WTC11 (cell line): ENCODE data around the gene GUCY1A2. TPM values are rescaled to one million over a fixed set of nuclear protein-coding genes. Genes with fewer than 3 reads are reported as not detected.

Experiments used
- ATAC-seq: fragments of 200-7000 bp; cut with Tn5 transposase; 2 replicates; pipeline ENCODE4 v1.10.0; 2021; ENCODE audit warnings: mild to moderate bottlenecking, moderate library complexity
- CTCF ChIA-PET: fragments of 300-600 bp; sonication (Branson Sonifier 250); formaldehyde crosslinking; loops from one replicate; lab custom pipeline; 2021; ENCODE audit warnings: antibody characterized with exemption; lab: Charles Lee
- POLR2A ChIA-PET: fragments of 350-600 bp; sonication (Branson Sonifier 250); formaldehyde crosslinking; loops from one replicate; lab custom pipeline; 2021; ENCODE audit warnings: antibody characterized with exemption; lab: Charles Lee
- DNase-seq: peaks from one replicate; pipeline ENCODE4 v3.0.0; 2021; ENCODE audit warnings: low spot score
- H3K27ac Mint-ChIP-seq: 2 replicates; pipeline ENCODE4 v1.8.0; 2021; ENCODE audit warnings: mixed read lengths
- H3K27me3 Mint-ChIP-seq: 2 replicates; pipeline ENCODE4 v1.8.0; 2021; ENCODE audit warnings: low read depth, mild to moderate bottlenecking, moderate library complexity, mixed read lengths
- H3K36me3 Mint-ChIP-seq: 2 replicates; pipeline ENCODE4 v1.8.0; 2021; ENCODE audit warnings: mixed read lengths
- H3K4me1 Mint-ChIP-seq: 2 replicates; pipeline ENCODE4 v1.8.0; 2022; ENCODE audit warnings: mixed read lengths
- H3K4me3 Mint-ChIP-seq: 2 replicates; pipeline ENCODE4 v1.8.0; 2021; ENCODE audit warnings: mild to moderate bottlenecking, moderate library complexity, mixed read lengths
- H3K9me3 Mint-ChIP-seq: 2 replicates; pipeline ENCODE4 v1.8.0; 2021; ENCODE audit warnings: mixed read lengths
- CREB1 ChIP-seq: sonication (generic); formaldehyde crosslinking; IDR thresholded peaks from 2 replicates; pipeline ENCODE4 v1.8.0; 2023; ENCODE audit warnings: mild to moderate bottlenecking, missing genetic modification reagents
- ETV6 ChIP-seq: sonication (generic); formaldehyde crosslinking; IDR thresholded peaks from 2 replicates; pipeline ENCODE4 v1.8.1; 2022; ENCODE audit warnings: mild to moderate bottlenecking, missing genetic modification reagents
- FOXJ3 ChIP-seq: sonication (generic); formaldehyde crosslinking; IDR thresholded peaks from 2 replicates; pipeline ENCODE4 v1.9.0; 2021; ENCODE audit warnings: missing genetic modification reagents, mild to moderate bottlenecking, borderline replicate concordance
- GABPB1 ChIP-seq: sonication (generic); formaldehyde crosslinking; IDR thresholded peaks from 2 replicates; pipeline ENCODE4 v1.8.1; 2023; ENCODE audit warnings: mild to moderate bottlenecking, missing genetic modification reagents
- GTF2I ChIP-seq: fragments of 250-450 bp; sonication (Bioruptor Pico); conservative IDR thresholded peaks from 2 replicates; pipeline ENCODE4 v1.4.0; 2021; ENCODE audit warnings: mild to moderate bottlenecking
- MXD4 ChIP-seq: fragments of 250-450 bp; sonication (Bioruptor Pico); IDR thresholded peaks from 2 replicates; pipeline ENCODE4 v1.8.0; 2021; ENCODE audit warnings: mild to moderate bottlenecking, moderate library complexity, borderline replicate concordance
- MYBL2 ChIP-seq: sonication (generic); formaldehyde crosslinking; IDR thresholded peaks from 2 replicates; pipeline ENCODE4 v1.8.1; 2023; ENCODE audit warnings: mild to moderate bottlenecking, moderate library complexity, missing genetic modification reagents
- TCF7 ChIP-seq: sonication (generic); formaldehyde crosslinking; IDR thresholded peaks from 2 replicates; pipeline ENCODE4 v1.8.0; 2022; ENCODE audit warnings: mild to moderate bottlenecking, low read depth, missing genetic modification reagents, moderate library complexity
- TP53 ChIP-seq: sonication (generic); formaldehyde crosslinking; IDR thresholded peaks from 2 replicates; pipeline ENCODE4 v1.8.1; 2023; ENCODE audit warnings: mild to moderate bottlenecking, missing genetic modification reagents
- ZNF138 ChIP-seq: sonication (generic); formaldehyde crosslinking; conservative IDR thresholded peaks from 2 replicates; pipeline ENCODE4 v1.8.1; 2022; ENCODE audit warnings: mild to moderate bottlenecking, moderate library complexity, missing genetic modification reagents
- ZNF219 ChIP-seq: sonication (generic); formaldehyde crosslinking; IDR thresholded peaks from 2 replicates; pipeline ENCODE4 v1.8.0; 2023; ENCODE audit warnings: missing genetic modification reagents, mild to moderate bottlenecking, borderline replicate concordance
- ZNF423 ChIP-seq: fragments of 250-450 bp; sonication (Bioruptor Pico); IDR thresholded peaks from 2 replicates; pipeline ENCODE4 v2.1.2; 2022; ENCODE audit warnings: mild to moderate bottlenecking, moderate library complexity
- total RNA-seq: library from RNA; stranded (reverse); gene quantifications from 3 replicates; pipeline ENCODE4 v1.2.3, GENCODE V29; 2021
- TF ChIP-seq, protein P1 (sequence below): sonication (generic); formaldehyde crosslinking; conservative IDR thresholded peaks from 2 replicates; pipeline ENCODE4 v1.8.1; 2022; ENCODE audit warnings: mild to moderate bottlenecking, missing genetic modification reagents
- TF ChIP-seq, protein P2 (sequence below): sonication (generic); formaldehyde crosslinking; IDR thresholded peaks from 2 replicates; pipeline ENCODE4 v1.8.1; 2023; ENCODE audit warnings: mild to moderate bottlenecking, moderate library complexity, missing genetic modification reagents
- TF ChIP-seq, protein P3 (sequence below): sonication (generic); formaldehyde crosslinking; IDR thresholded peaks from 2 replicates; pipeline ENCODE4 v1.8.1; 2022; ENCODE audit warnings: mild to moderate bottlenecking, moderate library complexity, missing genetic modification reagents
- TF ChIP-seq, protein P4 (sequence below): fragments of 250-450 bp; sonication (Bioruptor Pico); IDR thresholded peaks from 2 replicates; pipeline ENCODE4 v1.9.0; 2021; ENCODE audit warnings: moderate library complexity, mild to moderate bottlenecking, inconsistent platforms, borderline replicate concordance
- TF ChIP-seq, protein P5 (sequence below): sonication (generic); formaldehyde crosslinking; IDR thresholded peaks from 2 replicates; pipeline ENCODE4 v1.8.1; 2023; ENCODE audit warnings: mild to moderate bottlenecking, missing genetic modification reagents
- TF ChIP-seq, protein P6 (sequence below): sonication (generic); formaldehyde crosslinking; IDR thresholded peaks from 2 replicates; pipeline ENCODE4 v1.8.0; 2022; ENCODE audit warnings: mild to moderate bottlenecking, missing genetic modification reagents

GUCY1A2 gene
- total RNA-seq, 1 experiment from 2014 or later = 0.90 TPM

DNA sequence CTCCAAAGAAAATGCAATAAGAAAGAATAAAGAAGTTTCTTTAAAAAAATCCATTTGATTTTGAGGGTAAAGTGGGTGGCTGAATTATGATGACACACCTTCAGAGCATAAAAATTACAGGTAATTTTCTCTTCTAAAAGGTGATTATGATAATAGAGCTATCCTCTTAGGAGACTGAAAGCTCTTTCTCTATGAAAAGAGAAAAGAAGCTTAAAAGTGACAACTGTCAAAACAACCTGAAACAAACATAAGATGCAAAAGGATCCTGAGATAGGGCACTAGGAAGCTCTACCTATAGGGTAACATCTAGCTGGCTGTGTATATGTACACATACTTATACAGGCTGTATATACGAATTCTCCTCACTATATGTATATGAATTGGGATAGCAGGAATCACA is 270.2 kb downstream of the GUCY1A2 start:
- H3K27ac Mint-ChIP-seq = no peak overlapping the region
- no peak for DNase-seq
- TF ChIP-seq, protein P1, sequence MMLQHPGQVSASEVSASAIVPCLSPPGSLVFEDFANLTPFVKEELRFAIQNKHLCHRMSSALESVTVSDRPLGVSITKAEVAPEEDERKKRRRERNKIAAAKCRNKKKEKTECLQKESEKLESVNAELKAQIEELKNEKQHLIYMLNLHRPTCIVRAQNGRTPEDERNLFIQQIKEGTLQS (CRISPR knock-in tag) = no peak
- TF ChIP-seq MYBL2 (CRISPR knock-in tag) (no peak), ZNF138 (CRISPR knock-in tag) (no peak), GTF2I (CRISPR knock-in tag) (no peak), ZNF219 (CRISPR knock-in tag) (no peak), TP53 (CRISPR knock-in tag) (no peak), ETV6 (CRISPR knock-in tag) (no peak), CREB1 (no peak), ZNF423 (CRISPR knock-in tag) (no peak)
- TF ChIP-seq, protein P2, sequence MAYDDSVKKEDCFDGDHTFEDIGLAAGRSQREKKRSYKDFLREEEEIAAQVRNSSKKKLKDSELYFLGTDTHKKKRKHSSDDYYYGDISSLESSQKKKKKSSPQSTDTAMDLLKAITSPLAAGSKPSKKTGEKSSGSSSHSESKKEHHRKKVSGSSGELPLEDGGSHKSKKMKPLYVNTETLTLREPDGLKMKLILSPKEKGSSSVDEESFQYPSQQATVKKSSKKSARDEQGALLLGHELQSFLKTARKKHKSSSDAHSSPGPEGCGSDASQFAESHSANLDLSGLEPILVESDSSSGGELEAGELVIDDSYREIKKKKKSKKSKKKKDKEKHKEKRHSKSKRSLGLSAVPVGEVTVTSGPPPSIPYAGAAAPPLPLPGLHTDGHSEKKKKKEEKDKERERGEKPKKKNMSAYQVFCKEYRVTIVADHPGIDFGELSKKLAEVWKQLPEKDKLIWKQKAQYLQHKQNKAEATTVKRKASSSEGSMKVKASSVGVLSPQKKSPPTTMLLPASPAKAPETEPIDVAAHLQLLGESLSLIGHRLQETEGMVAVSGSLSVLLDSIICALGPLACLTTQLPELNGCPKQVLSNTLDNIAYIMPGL (CRISPR knock-in tag) = no peak
- TF ChIP-seq, protein P3, sequence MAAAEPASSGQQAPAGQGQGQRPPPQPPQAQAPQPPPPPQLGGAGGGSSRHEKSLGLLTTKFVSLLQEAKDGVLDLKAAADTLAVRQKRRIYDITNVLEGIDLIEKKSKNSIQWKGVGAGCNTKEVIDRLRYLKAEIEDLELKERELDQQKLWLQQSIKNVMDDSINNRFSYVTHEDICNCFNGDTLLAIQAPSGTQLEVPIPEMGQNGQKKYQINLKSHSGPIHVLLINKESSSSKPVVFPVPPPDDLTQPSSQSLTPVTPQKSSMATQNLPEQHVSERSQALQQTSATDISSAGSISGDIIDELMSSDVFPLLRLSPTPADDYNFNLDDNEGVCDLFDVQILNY (CRISPR knock-in tag) = no peak
- TF ChIP-seq, protein P4, sequence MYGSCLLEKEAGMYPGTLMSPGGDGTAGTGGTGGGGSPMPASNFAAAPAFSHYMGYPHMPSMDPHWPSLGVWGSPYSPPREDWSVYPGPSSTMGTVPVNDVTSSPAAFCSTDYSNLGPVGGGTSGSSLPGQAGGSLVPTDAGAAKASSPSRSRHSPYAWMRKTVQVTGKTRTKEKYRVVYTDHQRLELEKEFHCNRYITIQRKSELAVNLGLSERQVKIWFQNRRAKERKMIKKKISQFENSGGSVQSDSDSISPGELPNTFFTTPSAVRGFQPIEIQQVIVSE (CRISPR knock-in tag) = no peak
- TF ChIP-seq, protein P5, sequence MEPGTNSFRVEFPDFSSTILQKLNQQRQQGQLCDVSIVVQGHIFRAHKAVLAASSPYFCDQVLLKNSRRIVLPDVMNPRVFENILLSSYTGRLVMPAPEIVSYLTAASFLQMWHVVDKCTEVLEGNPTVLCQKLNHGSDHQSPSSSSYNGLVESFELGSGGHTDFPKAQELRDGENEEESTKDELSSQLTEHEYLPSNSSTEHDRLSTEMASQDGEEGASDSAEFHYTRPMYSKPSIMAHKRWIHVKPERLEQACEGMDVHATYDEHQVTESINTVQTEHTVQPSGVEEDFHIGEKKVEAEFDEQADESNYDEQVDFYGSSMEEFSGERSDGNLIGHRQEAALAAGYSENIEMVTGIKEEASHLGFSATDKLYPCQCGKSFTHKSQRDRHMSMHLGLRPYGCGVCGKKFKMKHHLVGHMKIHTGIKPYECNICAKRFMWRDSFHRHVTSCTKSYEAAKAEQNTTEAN (CRISPR knock-in tag) = no peak
- TF ChIP-seq, all 79 proteins: peak for 0
- no peaks in the 10 kb centered on the region for H3K36me3 Mint-ChIP-seq
- H3K4me1 Mint-ChIP-seq = no peaks in the 10 kb centered on the region
- CTCF ChIA-PET = no interaction called here
- ATAC-seq = no peak
- POLR2A ChIA-PET = interaction anchor here (0.5 kb wide), 1 partner anchor 8 kb away, joined by 3 read pairs; no protein-coding TSS in a partner anchor
- H3K4me3 Mint-ChIP-seq = no peak overlapping the region
- no peaks in the 10 kb centered on the region for H3K27me3 Mint-ChIP-seq
- H3K9me3 Mint-ChIP-seq = 0 out of 2 replicates have a peak, but pooled peaks cover 7% of the 10 kb centered on the region

DNA sequence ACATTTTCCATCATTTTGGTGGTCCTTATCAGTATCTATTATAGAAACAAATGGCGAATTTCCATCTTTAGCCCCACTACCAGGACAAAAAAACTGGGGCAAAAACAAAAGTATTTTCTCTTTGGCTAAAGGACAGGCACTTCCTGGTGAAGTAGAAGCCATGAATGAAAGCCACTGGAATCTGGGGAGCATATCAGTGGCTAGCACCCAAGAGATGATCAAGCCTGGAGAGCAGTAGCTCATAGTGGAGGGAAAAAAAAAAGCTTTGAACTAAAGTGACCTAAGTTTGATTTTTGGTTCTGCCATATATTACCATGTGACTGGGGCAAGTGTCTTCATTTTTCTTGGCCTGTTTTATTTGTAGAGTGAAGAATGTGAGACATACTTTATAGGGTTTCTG is 272.3 kb downstream of the GUCY1A2 start:
- H3K9me3 Mint-ChIP-seq = no peaks in the 10 kb centered on the region
- ChIA-PET POLR2A (no interaction called here), CTCF (no interaction called here)
- no peak for DNase-seq
- no peaks in the 10 kb centered on the region for H3K36me3 Mint-ChIP-seq
- no peak for ATAC-seq
- no peak for TF ChIP-seq GABPB1 (CRISPR knock-in tag)
- no peak for TF ChIP-seq FOXJ3
- TF ChIP-seq MXD4 (CRISPR knock-in tag) = no peak
- no peak for TF ChIP-seq TCF7 (CRISPR knock-in tag)
- TF ChIP-seq, protein P4 (CRISPR knock-in tag) = no peak
- TF ChIP-seq, protein P6, sequence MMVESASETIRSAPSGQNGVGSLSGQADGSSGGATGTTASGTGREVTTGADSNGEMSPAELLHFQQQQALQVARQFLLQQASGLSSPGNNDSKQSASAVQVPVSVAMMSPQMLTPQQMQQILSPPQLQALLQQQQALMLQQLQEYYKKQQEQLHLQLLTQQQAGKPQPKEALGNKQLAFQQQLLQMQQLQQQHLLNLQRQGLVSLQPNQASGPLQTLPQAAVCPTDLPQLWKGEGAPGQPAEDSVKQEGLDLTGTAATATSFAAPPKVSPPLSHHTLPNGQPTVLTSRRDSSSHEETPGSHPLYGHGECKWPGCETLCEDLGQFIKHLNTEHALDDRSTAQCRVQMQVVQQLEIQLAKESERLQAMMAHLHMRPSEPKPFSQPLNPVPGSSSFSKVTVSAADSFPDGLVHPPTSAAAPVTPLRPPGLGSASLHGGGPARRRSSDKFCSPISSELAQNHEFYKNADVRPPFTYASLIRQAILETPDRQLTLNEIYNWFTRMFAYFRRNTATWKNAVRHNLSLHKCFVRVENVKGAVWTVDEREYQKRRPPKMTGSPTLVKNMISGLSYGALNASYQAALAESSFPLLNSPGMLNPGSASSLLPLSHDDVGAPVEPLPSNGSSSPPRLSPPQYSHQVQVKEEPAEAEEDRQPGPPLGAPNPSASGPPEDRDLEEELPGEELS (CRISPR knock-in tag) = no peak
- H3K27ac Mint-ChIP-seq = no peak overlapping the region
- no peak overlapping the region for H3K4me3 Mint-ChIP-seq
- H3K27me3 Mint-ChIP-seq = no peaks in the 10 kb centered on the region
- H3K4me1 Mint-ChIP-seq = no peaks in the 10 kb centered on the region
